Liver (tissue), 9 donors: ENCODE measurements around the gene LAGE3. TPM values are rescaled to one million over a fixed set of nuclear protein-coding genes. Genes with fewer than 3 reads are reported as not detected.

Experiments
- DNase-seq: peaks from one replicate; pipeline ENCODE4 v3.0.0-alpha.2; 2017; ENCODE audit warnings: low spot score
- H3K27ac ChIP-seq, 2 donors: one replicate each; pipeline ENCODE4 v1.7.0; 2013; ENCODE audit warnings: inconsistent platforms in 2 of 2, low read length in 2 of 2, control low read depth in 1 of 2, low read depth in 1 of 2, mild to moderate bottlenecking in 1 of 2
- H3K27me3 ChIP-seq, 4 donors: one replicate each; pipeline versions ENCODE4 v1.6.1 to v1.7.0; 2013; ENCODE audit warnings: low read length in 3 of 4, inconsistent platforms in 1 of 4, mild to moderate bottlenecking in 1 of 4, moderate library complexity in 1 of 4; ENCODE audit not compliant: control insufficient read depth in 4 of 4, insufficient read depth in 4 of 4
- H3K36me3 ChIP-seq, 4 donors: one replicate each; pipeline versions ENCODE4 v1.6.1 to v1.7.0; 2013; ENCODE audit warnings: low read length in 3 of 4, mild to moderate bottlenecking in 3 of 4, low read depth in 1 of 4, moderate library complexity in 1 of 4; ENCODE audit not compliant: control insufficient read depth in 4 of 4, insufficient read depth in 3 of 4
- H3K4me1 ChIP-seq, 4 donors: one replicate each; pipeline versions ENCODE4 v1.6.1 to v1.7.0; 2013; ENCODE audit warnings: low read length in 3 of 4, mild to moderate bottlenecking in 3 of 4, moderate library complexity in 1 of 4; ENCODE audit not compliant: control insufficient read depth in 4 of 4, insufficient read depth in 4 of 4
- H3K4me3 ChIP-seq, 3 donors: one replicate each; pipeline versions ENCODE4 v1.6.1 to v1.7.0; 2013; ENCODE audit warnings: low read length in 3 of 3, control low read depth in 1 of 3, low read depth in 1 of 3, mild to moderate bottlenecking in 1 of 3
- H3K9ac ChIP-seq, 2 donors: one replicate each; pipeline ENCODE4 v1.7.0; 2013; ENCODE audit warnings: low read length in 2 of 2, mild to moderate bottlenecking in 2 of 2, moderate library complexity in 2 of 2, control low read depth in 1 of 2, low read depth in 1 of 2
- H3K9me3 ChIP-seq, 4 donors: one replicate each; pipeline versions ENCODE4 v1.6.1 to v1.7.0; 2013; ENCODE audit warnings: low read length in 3 of 4; ENCODE audit not compliant: control insufficient read depth in 4 of 4
- EGR1 ChIP-seq, 2 donors: IDR thresholded peaks; 2 replicates each; pipeline ENCODE4 v1.6.1; 2016 to 2018; ENCODE audit warnings: antibody characterized with exemption in 2 of 2, low read depth in 2 of 2
- FOXA2 ChIP-seq: IDR thresholded peaks from 2 replicates; pipeline ENCODE4 v1.6.1; 2016; ENCODE audit warnings: antibody characterized with exemption
- GABPA ChIP-seq, 2 donors: IDR thresholded peaks in 1 of 2; conservative IDR thresholded peaks in 1 of 2; 2 replicates each; pipeline ENCODE4 v1.6.1; 2016; ENCODE audit warnings: antibody characterized with exemption in 2 of 2, mild to moderate bottlenecking in 1 of 2, moderate library complexity in 1 of 2
- HNF4G ChIP-seq: IDR thresholded peaks from 2 replicates; pipeline ENCODE4 v1.6.1; 2016; ENCODE audit warnings: antibody characterized with exemption
- JUND ChIP-seq, 2 donors: IDR thresholded peaks; 2 replicates each; pipeline ENCODE4 v1.6.1; 2016; ENCODE audit warnings: antibody characterized with exemption in 2 of 2
- NR2F2 ChIP-seq: IDR thresholded peaks from 2 replicates; pipeline ENCODE4 v1.6.1; 2016; ENCODE audit warnings: antibody characterized with exemption
- RXRA ChIP-seq, 2 donors: IDR thresholded peaks; 2 replicates each; pipeline ENCODE4 v1.6.1; 2017 to 2018; ENCODE audit warnings: antibody characterized with exemption in 2 of 2, mild to moderate bottlenecking in 1 of 2
- SP1 ChIP-seq: IDR thresholded peaks from 2 replicates; pipeline ENCODE4 v1.6.1; 2018; ENCODE audit warnings: antibody characterized with exemption, mild to moderate bottlenecking
- YY1 ChIP-seq: IDR thresholded peaks from 2 replicates; pipeline ENCODE4 v1.6.1; 2016; ENCODE audit warnings: antibody characterized with exemption, mild to moderate bottlenecking
- WGBS: extraction: QIAGEN DNeasy Blood & Tissue Kit; methylation state at CpG from one replicate; pipeline ENCODE4 v1.1.7; 2013; 5-methylcytosine and 5-hydroxymethylcytosine counted together
- polyA plus RNA-seq, 2 donors: library from polyadenylated mRNA; stranded (reverse) in 1 of 2; unstranded in 1 of 2; fragments of 200-250 nt in 1 of 2; fragments of >200 nt in 1 of 2; fragmentation: Nextera tagmentation in 1 of 2; extraction: Ambion mirVana in 1 of 2; gene quantifications; one replicate each; pipeline versions ENCODE4 v1.2.1 to v1.2.3, GENCODE V29; 2013 to 2015
- total RNA-seq, 2 donors: library from RNA; depleted of rRNA; stranded (reverse); fragments of >200 nt; gene quantifications; one replicate each; pipeline ENCODE4 v1.2.3, GENCODE V29; 2014
- TF ChIP-seq, protein P1 (sequence below): IDR thresholded peaks from 2 replicates; pipeline ENCODE4 v1.6.1; 2016; ENCODE audit warnings: antibody characterized with exemption
- TF ChIP-seq, protein P2 (sequence below): IDR thresholded peaks from 2 replicates; pipeline ENCODE4 v1.6.1; 2016; ENCODE audit warnings: antibody characterized with exemption
- TF ChIP-seq, protein P3 (sequence below): fragments of 150-350 bp; IDR thresholded peaks from 2 replicates; pipeline ENCODE4 v1.5.1; 2017; ENCODE audit warnings: improper control_type of control experiment, low read depth, low read length; ENCODE audit not compliant: missing input control
- donor health status: healthy.
- donor health status: healthy.
- donor health status: healthy.
- donor health status: healthy.
- donor health status: healthy.

LAGE3 gene
- total and polyA plus RNA-seq, 4 donors, result 8.5 to 18.1 (median 12.7) TPM

DNA sequence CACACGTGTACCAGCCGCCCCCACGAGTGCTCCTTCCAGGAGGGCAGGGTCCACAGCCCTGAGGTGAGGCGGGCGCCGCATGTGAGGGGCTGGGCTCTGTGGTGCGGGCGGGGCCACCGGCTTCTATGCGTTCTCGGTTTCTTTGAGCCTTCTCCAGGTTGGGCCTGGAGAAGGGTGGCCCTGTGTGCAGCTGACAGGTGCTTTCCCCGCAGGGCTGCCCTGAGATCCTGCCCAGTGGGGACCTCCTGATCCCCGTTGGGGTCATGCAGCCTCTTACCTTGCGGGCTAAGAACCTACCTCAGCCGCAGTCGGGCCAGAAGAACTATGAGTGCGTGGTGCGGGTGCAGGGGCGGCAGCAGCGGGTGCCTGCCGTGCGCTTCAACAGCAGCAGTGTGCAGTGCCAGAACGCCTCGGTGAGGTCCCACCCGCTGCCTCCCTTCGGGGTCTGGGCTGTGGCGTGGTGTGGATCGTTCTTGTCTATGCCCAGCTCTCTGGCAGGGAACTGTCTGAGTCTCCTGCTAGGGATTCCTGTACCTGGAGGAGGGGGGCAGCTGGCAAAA lies 14.2 kb downstream of the LAGE3 start:
- H3K36me3 ChIP-seq, result peaks cover 0 to 2% (median 0%) of the 10 kb centered on the region in 4 donors
- no peak for DNase-seq
- no peak overlapping the region for H3K4me3 ChIP-seq
- 94% methylated on average over 28 of the region's 28 CpGs for WGBS
- no peak for TF ChIP-seq NR2F2
- TF ChIP-seq, protein P1, sequence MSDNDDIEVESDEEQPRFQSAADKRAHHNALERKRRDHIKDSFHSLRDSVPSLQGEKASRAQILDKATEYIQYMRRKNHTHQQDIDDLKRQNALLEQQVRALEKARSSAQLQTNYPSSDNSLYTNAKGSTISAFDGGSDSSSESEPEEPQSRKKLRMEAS, result no peak
- no peak for TF ChIP-seq SP1
- no peak for TF ChIP-seq YY1
- TF ChIP-seq, protein P2, sequence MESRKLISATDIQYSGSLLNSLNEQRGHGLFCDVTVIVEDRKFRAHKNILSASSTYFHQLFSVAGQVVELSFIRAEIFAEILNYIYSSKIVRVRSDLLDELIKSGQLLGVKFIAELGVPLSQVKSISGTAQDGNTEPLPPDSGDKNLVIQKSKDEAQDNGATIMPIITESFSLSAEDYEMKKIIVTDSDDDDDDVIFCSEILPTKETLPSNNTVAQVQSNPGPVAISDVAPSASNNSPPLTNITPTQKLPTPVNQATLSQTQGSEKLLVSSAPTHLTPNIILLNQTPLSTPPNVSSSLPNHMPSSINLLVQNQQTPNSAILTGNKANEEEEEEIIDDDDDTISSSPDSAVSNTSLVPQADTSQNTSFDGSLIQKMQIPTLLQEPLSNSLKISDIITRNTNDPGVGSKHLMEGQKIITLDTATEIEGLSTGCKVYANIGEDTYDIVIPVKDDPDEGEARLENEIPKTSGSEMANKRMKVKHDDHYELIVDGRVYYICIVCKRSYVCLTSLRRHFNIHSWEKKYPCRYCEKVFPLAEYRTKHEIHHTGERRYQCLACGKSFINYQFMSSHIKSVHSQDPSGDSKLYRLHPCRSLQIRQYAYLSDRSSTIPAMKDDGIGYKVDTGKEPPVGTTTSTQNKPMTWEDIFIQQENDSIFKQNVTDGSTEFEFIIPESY, result no peak
- no peak for TF ChIP-seq GABPA (IDR thresholded peaks at IDR 0.05 in 1 of 2, conservative IDR thresholded peaks at IDR 0.05 in 1 of 2)
- TF ChIP-seq RXRA (IDR thresholded peaks at IDR 0.05), result no peak
- TF ChIP-seq JUND (IDR thresholded peaks at IDR 0.05), result no peak
- no peak for TF ChIP-seq HNF4G
- TF ChIP-seq, protein P3, sequence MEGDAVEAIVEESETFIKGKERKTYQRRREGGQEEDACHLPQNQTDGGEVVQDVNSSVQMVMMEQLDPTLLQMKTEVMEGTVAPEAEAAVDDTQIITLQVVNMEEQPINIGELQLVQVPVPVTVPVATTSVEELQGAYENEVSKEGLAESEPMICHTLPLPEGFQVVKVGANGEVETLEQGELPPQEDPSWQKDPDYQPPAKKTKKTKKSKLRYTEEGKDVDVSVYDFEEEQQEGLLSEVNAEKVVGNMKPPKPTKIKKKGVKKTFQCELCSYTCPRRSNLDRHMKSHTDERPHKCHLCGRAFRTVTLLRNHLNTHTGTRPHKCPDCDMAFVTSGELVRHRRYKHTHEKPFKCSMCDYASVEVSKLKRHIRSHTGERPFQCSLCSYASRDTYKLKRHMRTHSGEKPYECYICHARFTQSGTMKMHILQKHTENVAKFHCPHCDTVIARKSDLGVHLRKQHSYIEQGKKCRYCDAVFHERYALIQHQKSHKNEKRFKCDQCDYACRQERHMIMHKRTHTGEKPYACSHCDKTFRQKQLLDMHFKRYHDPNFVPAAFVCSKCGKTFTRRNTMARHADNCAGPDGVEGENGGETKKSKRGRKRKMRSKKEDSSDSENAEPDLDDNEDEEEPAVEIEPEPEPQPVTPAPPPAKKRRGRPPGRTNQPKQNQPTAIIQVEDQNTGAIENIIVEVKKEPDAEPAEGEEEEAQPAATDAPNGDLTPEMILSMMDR, result no peak
- H3K27ac ChIP-seq, result no peak overlapping the region
- no peaks in the 10 kb centered on the region for H3K4me1 ChIP-seq
- no peak overlapping the region for H3K9ac ChIP-seq
- no peaks in the 10 kb centered on the region for H3K9me3 ChIP-seq
- H3K27me3 ChIP-seq, result no peaks in the 10 kb centered on the region

DNA sequence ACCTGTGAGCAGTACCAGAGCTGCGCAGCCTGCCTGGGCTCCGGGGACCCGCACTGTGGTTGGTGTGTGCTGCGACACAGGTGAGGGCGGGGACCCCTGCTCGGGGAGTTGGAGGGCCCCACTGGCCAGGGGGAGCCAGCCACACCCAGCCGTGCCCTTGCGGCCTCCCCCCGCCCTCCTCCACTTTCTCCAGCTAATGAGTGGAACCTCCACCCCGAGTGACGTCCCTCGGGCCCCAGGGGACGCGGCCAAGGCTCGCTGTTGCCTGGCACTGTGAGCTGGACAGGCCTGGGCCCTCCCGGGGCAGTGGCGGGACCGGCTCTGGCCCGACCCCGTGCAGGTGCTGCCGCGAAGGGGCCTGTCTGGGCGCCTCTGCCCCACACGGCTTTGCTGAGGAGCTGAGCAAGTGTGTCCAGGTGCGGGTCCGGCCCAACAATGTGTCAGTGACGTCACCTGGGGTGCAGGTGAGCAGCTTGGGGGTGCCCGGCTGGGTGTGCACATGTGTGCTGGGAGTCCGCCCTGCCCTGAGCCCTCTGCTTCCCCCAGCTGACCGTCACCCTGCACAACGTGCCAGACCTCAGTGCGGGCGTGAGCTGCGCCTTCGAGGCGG lies 15.4 kb downstream of the LAGE3 start:
- H3K4me1 ChIP-seq, result no peaks in the 10 kb centered on the region
- no peak for DNase-seq
- TF ChIP-seq RXRA (IDR thresholded peaks at IDR 0.05) (no peak), JUND (IDR thresholded peaks at IDR 0.05) (no peak), SP1 (no peak), GABPA (IDR thresholded peaks at IDR 0.05 in 1 of 2, conservative IDR thresholded peaks at IDR 0.05 in 1 of 2) (no peak), NR2F2 (no peak)
- WGBS, result 94% methylated on average over 36 of the region's 36 CpGs
- H3K27ac ChIP-seq, result no peak overlapping the region
- H3K4me3 ChIP-seq, result no peak overlapping the region
- no peaks in the 10 kb centered on the region for H3K27me3 ChIP-seq
- peaks cover 0 to 2% (median 0%) of the 10 kb centered on the region in 4 donors for H3K36me3 ChIP-seq
- no peak overlapping the region for H3K9ac ChIP-seq
- H3K9me3 ChIP-seq, result no peaks in the 10 kb centered on the region

DNA sequence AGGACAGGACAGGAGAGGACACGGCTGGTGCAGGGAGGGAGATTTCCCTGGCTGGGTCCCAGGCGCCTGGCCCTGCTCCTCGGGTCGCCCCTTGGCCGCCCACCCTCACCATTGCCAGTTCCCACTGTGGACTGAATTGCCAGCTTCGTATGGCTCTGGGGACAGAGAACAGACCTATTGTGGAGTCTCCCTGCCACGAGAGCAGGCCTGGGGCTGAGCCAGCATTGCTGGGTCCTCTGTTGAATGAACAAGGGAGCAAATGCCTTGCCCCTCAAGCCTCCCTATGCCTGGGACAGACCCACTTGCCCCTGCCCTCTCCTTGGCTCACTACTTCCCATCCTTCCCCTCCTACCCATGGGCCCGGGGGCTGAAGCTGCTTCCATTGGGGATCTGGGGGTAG lies 16.7 kb downstream of the LAGE3 start:
- peaks cover 0 to 3% (median 0%) of the 10 kb centered on the region in 4 donors for H3K4me1 ChIP-seq
- H3K4me3 ChIP-seq, result no peak overlapping the region
- 89% methylated on average over 8 of the region's 8 CpGs for WGBS
- TF ChIP-seq HNF4G, result no peak
- no peak for TF ChIP-seq JUND (IDR thresholded peaks at IDR 0.05)
- TF ChIP-seq FOXA2, result no peak
- TF ChIP-seq, protein P2, result no peak
- no peak for TF ChIP-seq EGR1 (IDR thresholded peaks at IDR 0.05; ENCODE audit: low read depth in 2 of 2)
- H3K36me3 ChIP-seq, result peaks cover 0 to 2% (median 0%) of the 10 kb centered on the region in 4 donors
- no peak overlapping the region for H3K27ac ChIP-seq
- DNase-seq, result no peak
- H3K9me3 ChIP-seq, result no peaks in the 10 kb centered on the region
- no peak overlapping the region for H3K9ac ChIP-seq
- H3K27me3 ChIP-seq, result no peaks in the 10 kb centered on the region
